ENCODE data around the gene DNAJA3.
A peak's percentile ranks its signal among the peaks of the same experiment; 100 is the strongest.

DNAJA3 gene

GRCh38 chr16:4468972-4469371, 43.3 kb downstream of the DNAJA3 start:
- no peak for DNase-seq (ENCODE audit: low read depth)
- no peak for TF ChIP-seq CTCF (conservative IDR thresholded peaks at IDR 0.05; ENCODE audit: low read depth, low read length)
- no peak overlapping the region for H3K4me3 ChIP-seq (ENCODE audit: low read depth, low read length)

- no peak for TF ChIP-seq CTCF (conservative IDR thresholded peaks at IDR 0.05; ENCODE audit: low read depth, low read length)
- H3K4me3 ChIP-seq (ENCODE audit: low read depth, low read length) = no peak overlapping the region
- DNase-seq (ENCODE audit: low read depth) = no peak
Measured at GRCh38 chr16:4471869-4472268, 46.2 kb downstream of the DNAJA3 start.

- no peak for TF ChIP-seq CTCF (conservative IDR thresholded peaks at IDR 0.05; ENCODE audit: low read depth, low read length)
- no peak overlapping the region for H3K4me3 ChIP-seq (ENCODE audit: low read depth, low read length)
- DNase-seq (ENCODE audit: low read depth) = no peak
Measured at GRCh38 chr16:4472880-4473279, 47.2 kb downstream of the DNAJA3 start.

GRCh38 chr16:4474192-4474961, 48.7 kb downstream of the DNAJA3 start, which contains the start of gene NMRAL1:
TSS of gene NMRAL1 (minus strand) at chr16:4474625. CDS start at chr16:4474132, 493 bp downstream.
- no peak for TF ChIP-seq CTCF (conservative IDR thresholded peaks at IDR 0.05; ENCODE audit: low read depth, low read length)
- H3K4me3 ChIP-seq (ENCODE audit: low read depth, low read length) = peak within 1 kb of the TSS; percentile 82
- DNase-seq (ENCODE audit: low read depth) = peak; percentile 93

GRCh38 chr16:4475880-4476788, 50.5 kb downstream of the DNAJA3 start, which contains the start of gene HMOX2:
TSS of gene HMOX2 (plus strand) at chr16:4476398. CDS start at chr16:4505525, 29,127 bp downstream.
- TF ChIP-seq CTCF (conservative IDR thresholded peaks at IDR 0.05; ENCODE audit: low read depth, low read length) = peak; percentile 27
- peak; percentile 92 for DNase-seq (ENCODE audit: low read depth)
- H3K4me3 ChIP-seq (ENCODE audit: low read depth, low read length) = peak within 1 kb of the TSS; percentile 97

- peak; percentile 50 for DNase-seq (ENCODE audit: low read depth)
- TF ChIP-seq CTCF (conservative IDR thresholded peaks at IDR 0.05; ENCODE audit: low read depth, low read length) = peak; percentile 37
- no peak overlapping the region for H3K4me3 ChIP-seq (ENCODE audit: low read depth, low read length)
Measured at GRCh38 chr16:4477966-4478365, 52.3 kb downstream of the DNAJA3 start.

Data from choroid plexus epithelial cell (primary cell).